Measurements from ENCODE around the gene SCTR.

The SCTR gene

DNA sequence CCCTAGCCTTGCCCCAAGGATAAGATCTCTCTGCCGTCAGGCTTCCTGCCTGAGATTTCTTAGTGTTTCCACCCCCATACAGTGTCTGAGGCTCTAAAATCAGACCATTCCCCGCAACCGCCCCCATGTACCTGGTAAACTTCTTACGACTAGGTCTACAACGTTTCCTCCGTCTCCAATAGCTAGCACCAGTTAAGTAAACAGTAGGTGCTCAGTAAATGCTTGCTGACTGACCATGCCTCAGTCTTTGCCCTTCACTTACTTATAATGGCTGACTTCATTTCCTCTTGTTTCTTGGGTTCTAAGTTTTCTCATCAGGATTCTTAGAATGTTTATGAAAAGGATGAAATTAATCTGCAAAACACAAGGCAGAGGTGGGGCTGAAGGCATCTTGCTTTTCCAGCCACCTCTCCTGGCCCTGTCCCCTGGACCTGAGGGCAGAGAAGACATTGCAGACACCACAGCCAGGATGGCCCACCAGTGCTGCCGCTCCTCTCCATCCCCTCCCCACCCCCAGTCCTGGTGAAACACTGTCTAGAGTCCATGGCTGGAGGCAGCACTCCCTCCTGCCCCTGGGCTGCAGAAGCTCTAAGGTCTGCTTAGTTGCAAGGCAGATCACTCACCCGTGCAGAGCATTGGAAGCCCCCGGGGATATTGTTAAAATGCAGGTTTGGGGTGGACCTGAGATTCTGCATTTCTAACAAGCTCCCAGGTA lies 75.7 kb downstream of the SCTR start:
- DNase-seq (ENCODE audit: low read depth in 2 of 3, low spot score in 1 of 3), result no peak

GRCh38 chr2:119446037-119446436 lies 78.2 kb downstream of the SCTR start:
- DNase-seq (ENCODE audit: low read depth in 2 of 3, low spot score in 1 of 3), result no peak

- DNase-seq (ENCODE audit: low read depth in 2 of 3, low spot score in 1 of 3), result no peak
These were observed 81.4 kb downstream of the SCTR start for GRCh38 chr2:119442850-119443249.

GRCh38 chr2:119442226-119442619 lies 82.1 kb downstream of the SCTR start:
- DNase-seq (ENCODE audit: low read depth in 2 of 3, low spot score in 1 of 3), result no peak

DNA sequence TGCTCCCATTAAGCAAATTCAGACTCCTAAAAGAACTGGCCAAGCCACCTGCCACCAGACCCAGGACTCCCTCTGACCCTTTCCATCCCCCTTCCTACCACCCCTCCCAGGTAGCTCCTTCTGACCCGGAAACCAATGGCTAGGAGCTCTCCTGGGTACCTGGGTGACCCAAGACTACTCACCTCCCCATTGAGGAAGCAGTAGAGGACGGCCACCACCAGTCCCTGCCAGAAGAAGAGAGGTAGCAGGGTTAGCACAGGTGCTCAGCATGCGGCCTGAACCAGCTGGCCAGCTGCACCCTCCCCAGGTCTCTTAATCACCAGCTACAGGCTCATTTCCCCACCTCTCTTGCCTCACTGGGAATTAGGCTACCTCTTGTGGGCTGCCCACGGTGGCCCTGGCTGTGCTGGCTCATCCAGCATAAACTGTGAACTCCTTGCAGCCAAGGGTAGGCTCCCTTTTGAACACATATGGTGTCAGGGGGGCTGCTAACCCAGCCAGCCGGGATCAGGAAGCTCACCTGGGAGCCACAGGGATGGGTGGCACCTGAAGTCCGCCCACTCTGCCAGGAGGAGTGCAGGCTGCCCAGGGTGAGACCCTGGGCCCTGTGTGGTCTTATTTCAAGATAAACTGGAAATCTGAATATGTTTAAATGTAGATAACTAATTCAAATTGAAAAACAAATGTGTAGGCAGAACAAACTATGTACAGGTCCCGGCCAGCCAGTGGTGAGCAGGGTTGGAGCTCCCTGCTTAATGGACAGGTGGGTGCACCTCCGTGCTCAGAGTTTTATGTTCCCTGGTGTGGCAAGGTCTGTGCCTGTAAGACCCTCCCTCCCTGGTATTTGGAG lies 82.7 kb downstream of the SCTR start:
- no peak for DNase-seq (ENCODE audit: low read depth in 2 of 3, low spot score in 1 of 3)

GRCh38 chr2:119440873-119441272 lies 83.4 kb downstream of the SCTR start:
- no peak for DNase-seq (ENCODE audit: low read depth in 2 of 3, low spot score in 1 of 3)

DNA sequence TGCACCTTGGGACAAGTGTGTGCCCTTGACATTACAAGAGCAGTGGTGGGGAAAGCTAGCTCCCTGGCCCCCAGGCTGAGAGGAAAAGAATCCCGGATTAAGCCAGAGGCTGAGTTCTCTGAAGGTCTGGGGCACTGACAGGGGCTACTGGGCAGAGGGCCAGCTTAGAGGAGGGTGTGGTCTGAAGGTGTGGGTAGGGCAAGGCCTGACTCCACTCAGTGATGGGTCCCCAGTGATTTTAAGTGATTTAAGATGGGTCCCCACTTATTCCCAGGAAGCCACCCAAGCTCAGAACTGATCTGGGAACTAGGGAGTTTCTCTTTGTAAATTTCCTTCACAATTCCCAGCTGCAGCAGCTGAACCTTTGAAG lies 83.8 kb downstream of the SCTR start:
- no peak for DNase-seq (ENCODE audit: low read depth in 2 of 3, low spot score in 1 of 3)

GRCh38 chr2:119439574-119440500 lies 84.4 kb downstream of the SCTR start:
- no peak for DNase-seq (ENCODE audit: low read depth in 2 of 3, low spot score in 1 of 3)

DNA sequence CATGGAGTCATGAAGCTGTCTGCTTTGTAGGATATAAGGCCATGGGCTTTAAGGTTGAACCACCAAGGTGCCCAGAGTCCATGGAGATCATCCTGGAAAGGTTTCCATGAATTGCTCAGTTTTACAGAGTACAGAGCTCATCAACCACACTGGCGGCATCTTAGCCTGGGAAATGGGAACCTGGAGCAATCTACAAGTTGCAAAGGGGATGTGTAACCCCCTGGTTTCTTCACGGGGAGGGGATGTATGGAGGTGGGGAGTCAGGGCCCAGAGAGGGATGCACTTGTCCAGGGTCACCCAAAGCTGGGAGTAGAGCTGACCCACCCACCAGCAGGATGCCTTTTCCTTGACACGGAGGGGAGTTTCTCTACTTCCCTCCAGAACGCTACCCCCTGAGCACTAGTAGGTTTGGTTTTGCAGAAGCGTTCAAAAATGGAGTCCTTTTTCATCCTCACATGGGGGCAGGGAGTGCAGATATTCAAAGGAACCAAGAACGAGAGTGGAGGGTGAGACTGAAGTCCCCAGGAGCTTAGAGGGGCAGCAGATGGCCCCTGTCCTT lies 85.5 kb downstream of the SCTR start:
- no peak for DNase-seq (ENCODE audit: low read depth in 2 of 3, low spot score in 1 of 3)

DNA sequence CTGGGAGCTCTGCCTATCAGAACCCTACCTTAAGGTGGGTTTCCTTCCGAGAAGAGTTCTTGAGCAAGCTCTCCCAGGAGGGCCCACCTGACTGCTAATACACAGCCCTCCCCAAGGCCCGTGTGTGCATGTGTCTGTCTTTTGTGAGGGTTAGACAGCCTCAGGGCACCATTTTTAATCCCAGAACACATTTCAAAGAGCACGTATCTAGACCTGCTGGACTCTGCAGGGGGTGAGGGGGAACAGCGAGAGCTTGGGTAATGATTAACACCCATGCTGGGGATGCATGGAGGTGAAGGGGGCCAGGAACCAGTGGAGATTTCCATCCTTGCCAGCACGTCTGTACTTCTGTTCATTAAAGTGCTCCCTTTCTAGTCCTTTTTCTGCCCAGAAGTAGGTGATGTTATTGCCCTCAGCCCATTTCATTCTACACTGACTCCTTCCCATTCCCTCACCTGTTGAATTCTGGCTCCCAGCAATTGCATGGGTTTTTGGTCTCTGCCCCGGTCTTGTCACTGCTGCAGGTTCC lies 86.1 kb downstream of the SCTR start:
- DNase-seq (ENCODE audit: low read depth in 2 of 3, low spot score in 1 of 3), result no peak

GRCh38 chr2:119436993-119437772 lies 87.1 kb downstream of the SCTR start:
- no peak for DNase-seq (ENCODE audit: low read depth in 2 of 3, low spot score in 1 of 3)

DNA sequence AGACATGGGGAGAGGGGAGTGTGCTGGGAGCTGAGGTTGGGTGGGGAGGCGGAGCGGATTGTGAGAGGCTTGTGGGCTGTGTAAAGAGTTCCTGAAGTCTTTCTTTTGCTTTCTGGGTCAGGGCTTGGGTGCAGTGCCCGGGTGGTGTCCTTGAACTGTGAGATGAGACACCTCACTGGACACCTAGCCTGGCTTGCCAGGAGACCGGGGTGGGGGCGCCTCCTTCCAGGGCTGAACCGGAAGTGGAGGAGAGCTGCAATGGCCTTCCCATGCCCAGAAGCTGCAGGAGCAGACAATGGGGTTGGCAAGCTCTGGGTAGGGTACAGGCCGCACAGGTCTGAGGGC lies 88.4 kb downstream of the SCTR start:
- DNase-seq (ENCODE audit: low read depth in 2 of 3, low spot score in 1 of 3), result no peak

DNA sequence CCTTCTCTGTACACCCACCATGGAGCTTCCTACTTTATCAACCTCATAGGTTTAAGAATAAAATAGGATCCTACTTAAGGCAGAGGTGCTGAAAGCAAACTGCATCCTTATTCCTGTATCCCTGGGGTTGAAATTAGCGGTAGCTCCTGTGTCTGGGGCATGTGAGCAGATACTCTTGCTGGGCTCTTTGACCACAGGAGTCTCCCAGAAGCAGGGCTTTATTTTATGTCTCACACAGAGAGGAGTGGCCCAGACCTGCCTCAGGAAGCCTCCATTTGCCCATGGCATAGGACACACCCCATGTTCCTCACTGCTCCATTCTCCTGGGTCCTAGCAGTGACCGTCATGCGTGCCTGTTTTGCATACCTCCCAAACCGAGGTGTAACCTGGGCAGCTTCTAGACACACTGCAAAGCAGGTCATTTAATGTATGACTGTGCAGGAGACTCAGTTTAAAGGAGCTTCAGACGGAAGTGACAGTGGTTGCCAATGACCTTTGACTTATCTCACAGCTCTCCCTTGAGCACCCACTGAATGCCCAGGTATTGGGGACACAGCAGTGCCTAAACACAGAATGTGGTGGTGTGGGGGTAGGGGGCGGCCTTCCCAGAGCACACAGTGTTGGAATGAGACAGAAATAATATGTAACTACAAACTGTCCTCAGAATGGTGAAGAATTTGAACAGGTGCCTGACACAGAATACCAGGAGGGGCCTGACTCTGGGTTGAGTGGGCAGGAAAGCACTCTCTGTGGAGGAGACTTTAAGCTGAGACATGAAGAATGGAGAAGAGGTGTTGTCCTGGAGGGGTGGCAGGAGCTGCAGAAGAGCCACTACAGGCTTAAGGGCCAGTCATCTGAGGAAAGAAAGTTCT lies 89.0 kb downstream of the SCTR start:
- no peak for DNase-seq (ENCODE audit: low read depth in 2 of 3, low spot score in 1 of 3)

GRCh38 chr2:119434664-119435063 lies 89.6 kb downstream of the SCTR start:
- DNase-seq (ENCODE audit: low read depth in 2 of 3, low spot score in 1 of 3), result no peak

DNA sequence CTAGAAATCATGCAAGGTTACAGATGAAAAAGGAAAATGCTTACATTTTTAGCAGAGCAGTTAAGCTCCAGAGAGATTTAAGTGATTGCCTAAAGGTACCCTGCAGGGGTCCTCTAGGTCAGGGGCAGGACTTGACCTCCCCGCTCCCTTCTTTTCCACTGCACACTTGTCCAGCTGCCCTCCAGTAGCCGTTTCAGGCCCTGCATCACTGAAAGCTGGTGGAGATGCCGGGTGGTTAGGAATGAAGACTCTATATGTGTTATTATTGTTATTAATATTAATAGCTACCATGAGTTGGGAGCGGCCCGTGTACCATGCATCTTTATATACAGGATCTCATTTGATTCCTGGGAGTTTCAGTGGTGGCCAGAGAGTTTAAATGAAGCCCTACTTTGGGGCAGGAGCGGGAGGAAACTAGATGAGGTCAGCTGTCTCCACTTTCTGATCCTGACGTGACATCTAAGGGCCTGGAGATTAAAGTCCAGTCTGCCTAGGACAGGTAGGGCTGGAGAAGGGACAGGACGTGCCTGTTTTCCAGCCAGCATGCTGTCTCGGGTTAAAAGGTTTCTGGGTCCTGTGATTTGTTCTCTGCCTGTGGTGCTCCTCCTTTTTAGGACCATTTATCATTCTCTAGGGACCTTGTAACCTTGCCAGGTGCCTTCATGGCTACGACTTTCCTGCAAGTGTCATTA lies 90.5 kb downstream of the SCTR start:
- no peak for DNase-seq (ENCODE audit: low read depth in 2 of 3, low spot score in 1 of 3)

GRCh38 chr2:119432851-119433522 lies 91.3 kb downstream of the SCTR start:
- no peak for DNase-seq (ENCODE audit: low read depth in 2 of 3, low spot score in 1 of 3)

- DNase-seq (ENCODE audit: low read depth in 2 of 3, low spot score in 1 of 3), result no peak
These were observed 92.1 kb downstream of the SCTR start for GRCh38 chr2:119431976-119432850.

Measured in stimulated activated CD4-positive, alpha-beta T cell treated with anti-CD3 and anti-CD28 coated beads, Interleukin-12 subunit alpha, Interleukin-12 subunit beta, amount 100 ng/mL, for 48 hours (primary cell).